ENCODE measurements around the gene STAMBP. TPM values are rescaled to one million over a fixed set of nuclear protein-coding genes. Genes with fewer than 3 reads are reported as not detected.

STAMBP gene
- total and polyA plus RNA-seq, 9 of the 15 experiments (the other 6 are each of a cell fraction or from before 2014, with no cell fraction given) = 36.9 to 75.2 (median 48.8) TPM

- TF ChIP-seq GATAD2B (IDR thresholded peaks at IDR 0.05; ENCODE audit: borderline replicate concordance) (no peak), DACH1 (IDR thresholded peaks at IDR 0.05; ENCODE audit: partially characterized antibody) (peak; percentile 81), RB1 (IDR thresholded peaks at IDR 0.05; ENCODE audit: low read depth) (no peak), SRSF1 (IDR thresholded peaks at IDR 0.05; ENCODE audit: low read depth, low read length) (no peak), SMARCA4 (IDR thresholded peaks at IDR 0.05) (peak; percentile 91), POLR3G (IDR thresholded peaks at IDR 0.05; ENCODE audit: extremely low read depth, insufficient read length, insufficient replicate concordance) (no peak), KDM4B (IDR thresholded peaks at IDR 0.05; ENCODE audit: borderline replicate concordance in 2 of 2, low read depth in 1 of 2) (no peak), MEF2A (IDR thresholded peaks at IDR 0.05; ENCODE audit: control insufficient read depth, low read depth, low read length) (no peak), HES1 (IDR thresholded peaks at IDR 0.05; ENCODE audit: low read depth) (no peak), FOXO4 (CRISPR knock-in tag; IDR thresholded peaks at IDR 0.05) (no peak), PKNOX1 (IDR thresholded peaks at IDR 0.05) (0 out of 2 replicates have a peak, but pooled peaks have one; percentile 18), ARID1B (IDR thresholded peaks at IDR 0.05) (peak; percentile 85), TAF9B (IDR thresholded peaks at IDR 0.05; ENCODE audit: partially characterized antibody) (no peak), ZKSCAN8 (CRISPR knock-in tag; IDR thresholded peaks at IDR 0.05) (no peak), HCFC1 (IDR thresholded peaks at IDR 0.05; ENCODE audit: low read depth, low read length) (no peak), ZNF77 (CRISPR knock-in tag; IDR thresholded peaks at IDR 0.05) (no peak), SP2 (IDR thresholded peaks at IDR 0.05; ENCODE audit: extremely low read depth, low read depth, low read length, poor library complexity, severe bottlenecking) (no peak), ATF7 (IDR thresholded peaks at IDR 0.05) (no peak), SMARCE1 (IDR thresholded peaks at IDR 0.05) (peak; percentile 91), ELF4 (CRISPR knock-in tag; IDR thresholded peaks at IDR 0.05) (no peak), BCOR (IDR thresholded peaks at IDR 0.05) (no peak), ZNF140 (CRISPR knock-in tag; IDR thresholded peaks at IDR 0.05) (no peak), CBX3 (IDR thresholded peaks at IDR 0.05; ENCODE audit: borderline replicate concordance in 1 of 2, low read length in 2 of 2) (no peak), CSDE1 (IDR thresholded peaks at IDR 0.05) (no peak), CEBPZ (IDR thresholded peaks at IDR 0.05; ENCODE audit: borderline replicate concordance, low read depth, low read length) (no peak), SETDB1 (IDR thresholded peaks at IDR 0.05; ENCODE audit: low read length) (no peak)
Observed at GRCh38 chr2:73852020-73852419, 23.3 kb downstream of the STAMBP start (continued).
